Mucosa of rectum (tissue), 2 donors: ENCODE data around the gene TMEM184B.
"Not testable (repeated sequence)": the region's sequence is repeated elsewhere in the genome, so short reads cannot be mapped to it uniquely, and the experiment has no call there.

Experiments used
- H3K27ac ChIP-seq, 2 donors: one replicate each; pipeline ENCODE4 v1.7.0; 2013; ENCODE audit warnings: inconsistent platforms in 2 of 2, low read depth in 2 of 2, low read length in 2 of 2
- H3K27me3 ChIP-seq, 2 donors: one replicate each; pipeline ENCODE4 v1.7.0; 2013; ENCODE audit warnings: low read length in 2 of 2; ENCODE audit not compliant: control insufficient read depth in 2 of 2, insufficient read depth in 2 of 2
- H3K36me3 ChIP-seq, 2 donors: one replicate each; pipeline ENCODE4 v1.7.0; 2013; ENCODE audit warnings: low read length in 2 of 2; ENCODE audit not compliant: control insufficient read depth in 2 of 2, insufficient read depth in 2 of 2
- H3K4me1 ChIP-seq, 2 donors: one replicate each; pipeline ENCODE4 v1.7.0; 2013; ENCODE audit warnings: low read length in 2 of 2, mild to moderate bottlenecking in 1 of 2; ENCODE audit not compliant: control insufficient read depth in 2 of 2, insufficient read depth in 2 of 2
- H3K4me3 ChIP-seq, 2 donors: one replicate each; pipeline ENCODE4 v1.7.0; 2013; ENCODE audit warnings: low read length in 2 of 2
- H3K9ac ChIP-seq, 2 donors: one replicate each; pipeline ENCODE4 v1.7.0; 2013; ENCODE audit warnings: low read length in 2 of 2, low read depth in 1 of 2, mild to moderate bottlenecking in 1 of 2
- H3K9me3 ChIP-seq, 2 donors: one replicate each; pipeline ENCODE4 v1.7.0; 2013; ENCODE audit warnings: low read length in 2 of 2; ENCODE audit not compliant: control insufficient read depth in 2 of 2
- donor health status: healthy.
- donor health status: Normal muscosa, but diverticular disease.

Gene TMEM184B

GRCh38 chr22:38186429-38186828, 86.4 kb downstream of the TMEM184B start:
- H3K9ac ChIP-seq, result no peak overlapping the region
- H3K27me3 ChIP-seq, result no peaks in the 10 kb centered on the region
- peaks cover 3 to 8% of the 10 kb centered on the region in 2 donors for H3K4me1 ChIP-seq
- no peaks in the 10 kb centered on the region for H3K36me3 ChIP-seq
- H3K9me3 ChIP-seq, result no peaks in the 10 kb centered on the region
- H3K4me3 ChIP-seq, result no peak overlapping the region
- no peak overlapping the region for H3K27ac ChIP-seq

- H3K9ac ChIP-seq, result no peak overlapping the region
- H3K36me3 ChIP-seq, result no peaks in the 10 kb centered on the region
- H3K4me1 ChIP-seq, result peaks cover 18 to 24% of the 10 kb centered on the region in 2 donors
- H3K9me3 ChIP-seq, result no peaks in the 10 kb centered on the region
- no peak overlapping the region for H3K27ac ChIP-seq
- no peak overlapping the region for H3K4me3 ChIP-seq
- H3K27me3 ChIP-seq, result no peaks in the 10 kb centered on the region
These were observed 88.0 kb downstream of the TMEM184B start for GRCh38 chr22:38184788-38185187.

- H3K4me1 ChIP-seq, result peaks cover 30 to 40% of the 10 kb centered on the region in 2 donors
- H3K36me3 ChIP-seq, result no peaks in the 10 kb centered on the region
- H3K9me3 ChIP-seq, result no peaks in the 10 kb centered on the region
- no peaks in the 10 kb centered on the region for H3K27me3 ChIP-seq
- H3K27ac ChIP-seq, result peak within 1 kb of the TSS; percentile 90 to 97
- peak within 1 kb of the TSS; percentile 90 to 97 for H3K9ac ChIP-seq
- H3K4me3 ChIP-seq, result peak within 1 kb of the TSS; percentile 84 to 87
These were observed 91.2 kb downstream of the TMEM184B start, which contains the start of gene PLA2G6 for GRCh38 chr22:38181453-38182200. Gene PLA2G6, minus strand, starts transcription at chr22:38181830. Its CDS starts 12,404 bp downstream, at chr22:38169426.

GRCh38 chr22:38180841-38181452, 91.9 kb downstream of the TMEM184B start:
- Histone ChIP-seq H3K36me3 (no peaks in the 10 kb centered on the region), H3K4me1 (peaks cover 34 to 47% of the 10 kb centered on the region in 2 donors), H3K9ac (peak overlapping the region; percentile 90 to 97), H3K4me3 (peak overlapping the region; percentile 84 to 87), H3K27me3 (no peaks in the 10 kb centered on the region), H3K9me3 (no peaks in the 10 kb centered on the region), H3K27ac (peak overlapping the region; percentile 90 to 97)

GRCh38 chr22:38178605-38178937, 94.2 kb downstream of the TMEM184B start:
- H3K36me3 ChIP-seq, H3K9me3 ChIP-seq, H3K9ac ChIP-seq, H3K27me3 ChIP-seq, H3K4me3 ChIP-seq: not testable (repeated sequence)
- Histone ChIP-seq H3K27ac (peak overlapping the region; percentile 62 to 86), H3K4me1 (peaks cover 39 to 50% of the 10 kb centered on the region in 2 donors)

- Histone ChIP-seq H3K9me3 (no peaks in the 10 kb centered on the region), H3K36me3 (no peaks in the 10 kb centered on the region), H3K4me3 (no peak overlapping the region), H3K4me1 (peaks cover 39 to 53% of the 10 kb centered on the region in 2 donors), H3K27me3 (no peaks in the 10 kb centered on the region), H3K9ac (peak overlapping the region; percentile 39 to 54), H3K27ac (peak overlapping the region; percentile 62 to 86)
These were observed 94.7 kb downstream of the TMEM184B start for GRCh38 chr22:38177926-38178604.

- not testable (repeated sequence) for H3K4me3 ChIP-seq, H3K9me3 ChIP-seq, H3K27me3 ChIP-seq, H3K36me3 ChIP-seq
- peak overlapping the region; percentile 39 to 54 for H3K9ac ChIP-seq
- peak overlapping the region; percentile 62 to 86 for H3K27ac ChIP-seq
- H3K4me1 ChIP-seq, result peaks cover 41 to 55% of the 10 kb centered on the region in 2 donors
These were observed 95.3 kb downstream of the TMEM184B start for GRCh38 chr22:38177571-38177925.

GRCh38 chr22:38177044-38177443, 95.8 kb downstream of the TMEM184B start:
- H3K36me3 ChIP-seq, result no peaks in the 10 kb centered on the region
- H3K27ac ChIP-seq, result peak overlapping the region; percentile 64 to 70
- H3K27me3 ChIP-seq, result no peaks in the 10 kb centered on the region
- H3K9me3 ChIP-seq, result no peaks in the 10 kb centered on the region
- H3K4me3 ChIP-seq, result no peak overlapping the region
- H3K9ac ChIP-seq, result no peak overlapping the region
- H3K4me1 ChIP-seq, result peaks cover 44 to 53% of the 10 kb centered on the region in 2 donors

- Histone ChIP-seq H3K4me1 (peaks cover 41 to 50% of the 10 kb centered on the region in 2 donors), H3K9me3 (no peaks in the 10 kb centered on the region), H3K36me3 (no peaks in the 10 kb centered on the region), H3K27me3 (no peaks in the 10 kb centered on the region), H3K27ac (peak overlapping the region; percentile 64 to 70), H3K4me3 (no peak overlapping the region), H3K9ac (no peak overlapping the region)
These were observed 96.6 kb downstream of the TMEM184B start for GRCh38 chr22:38176170-38176741.
